GM12878 (cell line): ENCODE data around the gene ACTR1B.

ENCODE experiments used
- ELK1 ChIP-seq: IDR thresholded peaks from 2 replicates; pipeline ENCODE4 v1.6.1; 2012; ENCODE audit warnings: low read depth, low read length, improper control_type of control experiment
- ETV6 ChIP-seq, 2 experiments: fragments of 450-650 bp in 1 of 2; IDR thresholded peaks in 1 of 2; conservative IDR thresholded peaks in 1 of 2; 2 replicates each; pipeline ENCODE4 v1.6.1; 2014; ENCODE audit warnings: antibody characterized with exemption in 1 of 2, borderline replicate concordance in 1 of 2, low read depth in 1 of 2, mild to moderate bottlenecking in 1 of 2, moderate library complexity in 1 of 2
- GABPA ChIP-seq: IDR thresholded peaks from 2 replicates; pipeline ENCODE4 v1.6.1; 2014; ENCODE audit warnings: antibody characterized with exemption, low read depth, mild to moderate bottlenecking, inconsistent platforms
- GATAD2B ChIP-seq: fragments of 450-650 bp; conservative IDR thresholded peaks from 2 replicates; pipeline ENCODE4 v1.6.1; 2017; ENCODE audit warnings: low read depth, mild to moderate bottlenecking, moderate library complexity
- MLLT1 ChIP-seq: fragments of 450-650 bp; IDR thresholded peaks from 2 replicates; pipeline ENCODE4 v1.6.1; 2016; ENCODE audit warnings: mild to moderate bottlenecking
- NFXL1 ChIP-seq: fragments of 450-650 bp; IDR thresholded peaks from 2 replicates; pipeline ENCODE4 v1.6.1; 2017; ENCODE audit warnings: antibody characterized with exemption, mild to moderate bottlenecking, borderline replicate concordance
- PKNOX1 ChIP-seq: fragments of 450-650 bp; IDR thresholded peaks from 2 replicates; pipeline ENCODE4 v1.6.1; 2016; ENCODE audit warnings: mild to moderate bottlenecking
- POLR2A ChIP-seq: IDR thresholded peaks from 2 replicates; pipeline ENCODE4 v1.6.1; 2011; ENCODE audit warnings: low read depth, mild to moderate bottlenecking, low read length
- RAD21 ChIP-seq: IDR thresholded peaks from 2 replicates; pipeline ENCODE4 v1.6.1; 2011; ENCODE audit warnings: mild to moderate bottlenecking, low read depth, low read length, moderate library complexity; ENCODE audit not compliant: insufficient read depth
- YY1 ChIP-seq: IDR thresholded peaks from 2 replicates; pipeline ENCODE4 v1.6.1; 2011; ENCODE audit warnings: low read depth, mild to moderate bottlenecking, low read length
- ZNF207 ChIP-seq: fragments of 450-650 bp; IDR thresholded peaks from 2 replicates; pipeline ENCODE4 v1.6.1; 2014; ENCODE audit warnings: antibody characterized with exemption, mild to moderate bottlenecking, borderline replicate concordance
- TF ChIP-seq, protein P1 (sequence below), 3 experiments: IDR thresholded peaks in 2 of 3; conservative IDR thresholded peaks in 1 of 3; 2 replicates each; pipeline ENCODE4 v1.5.1; 2011; ENCODE audit warnings: low read depth in 3 of 3, low read length in 3 of 3, mild to moderate bottlenecking in 3 of 3, control low read depth in 2 of 3, moderate library complexity in 2 of 3, inconsistent platforms in 1 of 3, mixed read lengths in 1 of 3; ENCODE audit not compliant: control insufficient read depth in 2 of 3, insufficient read depth in 1 of 3; ENCODE audit errors: extremely low read depth in 1 of 3
- TF ChIP-seq, protein P2 (sequence below): IDR thresholded peaks from 2 replicates; pipeline ENCODE4 v1.6.1; 2012; ENCODE audit warnings: low read length, inconsistent platforms

GRCh38 chr2:97708608-97709007, 44.8 kb upstream of the ACTR1B start:
- TF ChIP-seq POLR2A (no peak), MLLT1 (no peak), GABPA (no peak), ETV6 (conservative IDR thresholded peaks at IDR 0.05 in 1 of 2, IDR thresholded peaks at IDR 0.05 in 1 of 2; ENCODE audit: borderline replicate concordance in 1 of 2, low read depth in 1 of 2) (no peak), YY1 (no peak), GATAD2B (no peak), ZNF207 (no peak), NFXL1 (no peak), PKNOX1 (no peak), ELK1 (no peak), RAD21 (no peak)
- TF ChIP-seq, protein P1, sequence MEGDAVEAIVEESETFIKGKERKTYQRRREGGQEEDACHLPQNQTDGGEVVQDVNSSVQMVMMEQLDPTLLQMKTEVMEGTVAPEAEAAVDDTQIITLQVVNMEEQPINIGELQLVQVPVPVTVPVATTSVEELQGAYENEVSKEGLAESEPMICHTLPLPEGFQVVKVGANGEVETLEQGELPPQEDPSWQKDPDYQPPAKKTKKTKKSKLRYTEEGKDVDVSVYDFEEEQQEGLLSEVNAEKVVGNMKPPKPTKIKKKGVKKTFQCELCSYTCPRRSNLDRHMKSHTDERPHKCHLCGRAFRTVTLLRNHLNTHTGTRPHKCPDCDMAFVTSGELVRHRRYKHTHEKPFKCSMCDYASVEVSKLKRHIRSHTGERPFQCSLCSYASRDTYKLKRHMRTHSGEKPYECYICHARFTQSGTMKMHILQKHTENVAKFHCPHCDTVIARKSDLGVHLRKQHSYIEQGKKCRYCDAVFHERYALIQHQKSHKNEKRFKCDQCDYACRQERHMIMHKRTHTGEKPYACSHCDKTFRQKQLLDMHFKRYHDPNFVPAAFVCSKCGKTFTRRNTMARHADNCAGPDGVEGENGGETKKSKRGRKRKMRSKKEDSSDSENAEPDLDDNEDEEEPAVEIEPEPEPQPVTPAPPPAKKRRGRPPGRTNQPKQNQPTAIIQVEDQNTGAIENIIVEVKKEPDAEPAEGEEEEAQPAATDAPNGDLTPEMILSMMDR (IDR thresholded peaks at IDR 0.05 in 2 of 3, conservative IDR thresholded peaks at IDR 0.05 in 1 of 3; ENCODE audit: control insufficient read depth in 2 of 3, extremely low read depth in 1 of 3, insufficient read depth in 1 of 3, low read depth in 3 of 3, low read length in 3 of 3), result no peak
- TF ChIP-seq, protein P2, sequence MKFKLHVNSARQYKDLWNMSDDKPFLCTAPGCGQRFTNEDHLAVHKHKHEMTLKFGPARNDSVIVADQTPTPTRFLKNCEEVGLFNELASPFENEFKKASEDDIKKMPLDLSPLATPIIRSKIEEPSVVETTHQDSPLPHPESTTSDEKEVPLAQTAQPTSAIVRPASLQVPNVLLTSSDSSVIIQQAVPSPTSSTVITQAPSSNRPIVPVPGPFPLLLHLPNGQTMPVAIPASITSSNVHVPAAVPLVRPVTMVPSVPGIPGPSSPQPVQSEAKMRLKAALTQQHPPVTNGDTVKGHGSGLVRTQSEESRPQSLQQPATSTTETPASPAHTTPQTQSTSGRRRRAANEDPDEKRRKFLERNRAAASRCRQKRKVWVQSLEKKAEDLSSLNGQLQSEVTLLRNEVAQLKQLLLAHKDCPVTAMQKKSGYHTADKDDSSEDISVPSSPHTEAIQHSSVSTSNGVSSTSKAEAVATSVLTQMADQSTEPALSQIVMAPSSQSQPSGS, result no peak
